Peyer's patch (tissue), 4 donors: Measurements from ENCODE around the gene LRRC45. TPM values are rescaled to one million over a fixed set of nuclear protein-coding genes. Genes with fewer than 3 reads are reported as not detected.

ENCODE experiments used
- DNase-seq, 3 donors: peaks; one replicate each; pipeline ENCODE4 v3.0.0-alpha.2; 2017 to 2019
- H3K27ac ChIP-seq, 4 donors: fragments of 200-600 bp; sonication (generic); one replicate each; pipeline ENCODE4 v1.5.1; 2016 to 2019
- H3K27me3 ChIP-seq, 2 donors: fragments of 200-600 bp; sonication (generic); one replicate each; pipeline ENCODE4 v1.5.1; 2019
- H3K36me3 ChIP-seq, 3 donors: fragments of 200-600 bp; sonication (generic); one replicate each; pipeline ENCODE4 v1.5.1; 2016 to 2019
- H3K4me1 ChIP-seq, 4 donors: fragments of 200-600 bp; sonication (generic); one replicate each; pipeline ENCODE4 v1.5.1; 2016 to 2019
- H3K4me3 ChIP-seq, 4 donors: fragments of 200-600 bp; sonication (generic); 1 replicate in 3 of 4; 2 replicates in 1 of 4; pipeline ENCODE4 v1.5.1; 2016 to 2019; ENCODE audit warnings: mild to moderate bottlenecking in 1 of 4
- H3K9me3 ChIP-seq, 4 donors: fragments of 200-600 bp; sonication (generic); one replicate each; pipeline ENCODE4 v1.5.1; 2016 to 2019; ENCODE audit warnings: mild to moderate bottlenecking in 1 of 4
- CTCF ChIP-seq, 6 experiments: fragments of 450-650 bp in 4 of 6; fragments of 200-600 bp in 2 of 6; sonication (generic) in 1 of 6; IDR thresholded peaks; one replicate each; pipeline ENCODE4 v1.5.1; 2017 to 2019; ENCODE audit warnings: antibody characterized with exemption in 6 of 6, mild to moderate bottlenecking in 3 of 6, moderate library complexity in 1 of 6
- POLR2A ChIP-seq, 2 donors: fragments of 450-650 bp; IDR thresholded peaks; one replicate each; pipeline ENCODE4 v1.5.1; 2017; ENCODE audit warnings: antibody characterized with exemption in 2 of 2, mild to moderate bottlenecking in 2 of 2, moderate library complexity in 2 of 2
- total RNA-seq, 4 donors: library from RNA; depleted of rRNA; stranded (reverse); fragments of >200 nt; gene quantifications; one replicate each; pipeline ENCODE4 v1.1.0, GENCODE V29; 2016

The LRRC45 gene
- total RNA-seq, 4 donors from 2014 or later: 15.5 to 74.3 (median 23.1) TPM

DNA sequence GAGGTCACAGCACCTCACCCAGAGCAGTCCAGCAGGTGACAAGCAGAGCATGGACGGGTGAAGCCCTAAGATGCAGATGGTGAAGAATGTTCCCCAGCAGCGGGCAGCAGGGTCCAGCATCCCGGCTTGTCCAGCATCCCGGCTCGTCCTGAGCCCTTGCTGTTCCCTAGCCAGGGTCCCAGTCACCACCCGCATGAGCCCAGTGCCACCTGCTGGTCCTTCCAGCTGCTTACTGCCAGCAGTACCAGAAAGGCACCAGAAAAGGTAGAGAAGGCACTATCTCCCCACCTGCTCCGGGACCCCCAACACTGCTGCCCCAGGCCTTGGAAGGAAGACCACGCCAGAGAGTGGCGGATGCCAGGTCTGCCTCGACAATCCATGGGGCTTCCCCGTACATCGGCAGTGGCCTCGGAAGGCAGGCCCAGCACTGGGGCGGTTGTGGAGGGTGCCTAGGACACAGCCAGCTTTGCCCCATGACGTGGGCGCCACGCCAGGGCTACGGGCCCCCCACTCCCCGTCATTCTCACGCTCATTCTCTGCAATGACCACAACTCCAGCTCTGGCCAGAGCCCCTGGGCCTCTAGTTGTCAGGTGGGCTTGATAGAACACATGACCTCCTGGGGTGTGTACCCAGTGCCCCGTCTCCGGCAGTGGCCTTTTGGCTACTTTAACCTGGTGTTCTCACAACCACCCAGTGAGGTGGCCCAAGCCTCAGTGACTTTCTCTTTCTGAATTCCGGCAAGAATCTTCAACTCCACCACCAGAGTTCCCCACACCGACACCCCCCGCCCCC, 1.8 kb upstream of the LRRC45 start:
- Histone ChIP-seq H3K9me3 (no peaks in the 10 kb centered on the region), H3K27me3 (no peaks in the 10 kb centered on the region), H3K36me3 (peaks cover 0 to 14% (median 0%) of the 10 kb centered on the region in 3 donors), H3K4me1 (peaks cover 3 to 35% (median 19%) of the 10 kb centered on the region in 4 donors), H3K27ac (peak overlapping the region in 3 of 4 donors; percentile 42 to 74 (median 73)), H3K4me3 (peak overlapping the region in 3 of 4 donors; percentile 76 to 92 (median 89))
- DNase-seq: peak; percentile 63 to 87 (median 84)
- TF ChIP-seq POLR2A (IDR thresholded peaks at IDR 0.05): no peak
- TF ChIP-seq CTCF (IDR thresholded peaks at IDR 0.05): peak; percentile 34 to 89 (median 73)

DNA sequence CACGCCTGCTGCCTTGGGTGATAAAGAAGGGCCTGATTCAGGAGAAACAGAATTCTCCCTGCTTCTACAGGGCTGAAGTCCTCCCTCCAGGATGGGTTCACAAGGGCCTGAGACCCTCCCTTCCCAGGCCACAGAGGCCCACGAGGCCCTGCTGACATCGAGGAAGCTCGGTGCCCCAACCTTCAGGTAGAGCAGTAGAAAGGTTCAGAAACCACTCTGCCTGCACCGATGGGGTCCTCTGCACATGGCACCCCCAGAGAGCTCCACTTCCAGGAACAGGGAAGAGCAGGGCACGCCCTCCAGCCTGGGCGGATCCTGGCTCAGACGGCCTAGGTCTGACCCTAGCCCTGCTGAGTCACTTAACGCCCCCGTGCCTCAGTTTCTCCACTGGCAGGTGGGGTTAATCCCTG, 1.2 kb upstream of the LRRC45 start:
- DNase-seq: peak in 1 of 3 donors; percentile 66
- H3K27ac ChIP-seq: peak overlapping the region; percentile 73 to 80 (median 77)

DNA sequence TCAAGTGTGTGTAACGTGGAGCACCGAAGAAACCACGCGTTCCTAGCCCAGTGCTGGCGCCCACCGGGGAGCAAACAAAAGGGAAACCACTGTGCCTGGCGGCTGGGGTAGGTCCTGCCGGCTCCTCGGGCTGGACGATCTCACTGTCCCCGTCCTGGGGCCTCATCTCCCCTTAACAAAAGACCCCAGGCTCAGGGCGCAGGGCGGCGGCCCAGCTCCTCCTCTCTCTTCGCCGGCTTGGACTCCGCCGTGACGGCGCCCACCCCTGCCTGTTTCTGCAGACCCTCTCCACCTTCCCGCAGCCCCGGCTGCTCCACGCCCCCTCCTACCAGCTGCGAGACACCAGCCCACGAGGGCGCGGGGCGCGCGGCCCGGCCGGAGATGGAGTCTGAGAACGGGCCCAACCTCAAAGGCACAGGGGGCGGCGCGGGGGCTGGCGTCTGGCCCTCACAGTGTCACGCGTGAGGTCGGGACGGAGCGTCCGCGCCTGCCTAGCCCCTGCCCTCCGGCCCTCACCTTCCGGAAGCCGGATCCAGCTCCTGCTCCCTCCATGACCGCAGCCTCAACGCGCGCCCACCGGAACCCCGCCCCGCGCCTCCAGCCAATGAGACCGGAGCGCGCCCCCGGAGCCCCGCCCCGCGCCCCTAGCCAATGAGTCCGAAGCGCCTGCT, 660 bp upstream of the LRRC45 start, which contains the start of gene CENPX:
Gene CENPX (minus strand): TSS at position 569 of the 671 bp plus-strand sequence. CDS start 17 bp downstream, at position 552.
- H3K27ac ChIP-seq: peak within 1 kb of the TSS; percentile 73 to 80 (median 77)
- peaks cover 0 to 14% (median 0%) of the 10 kb centered on the region in 3 donors for H3K36me3 ChIP-seq
- DNase-seq: no peak
- peak within 1 kb of the TSS; percentile 61 to 92 (median 87) for H3K4me3 ChIP-seq
- TF ChIP-seq POLR2A (IDR thresholded peaks at IDR 0.05): peak; percentile 53 to 69
- no peak for TF ChIP-seq CTCF (IDR thresholded peaks at IDR 0.05)
- H3K27me3 ChIP-seq: no peaks in the 10 kb centered on the region
- H3K9me3 ChIP-seq: no peaks in the 10 kb centered on the region
- peaks cover 3 to 35% (median 19%) of the 10 kb centered on the region in 4 donors for H3K4me1 ChIP-seq

More for the DNA sequence above, 1.2 kb upstream of the LRRC45 start:
- Histone ChIP-seq H3K4me1 (peaks cover 3 to 35% (median 19%) of the 10 kb centered on the region in 4 donors), H3K4me3 (peak overlapping the region; percentile 61 to 92 (median 82)), H3K27me3 (no peaks in the 10 kb centered on the region), H3K36me3 (peaks cover 0 to 14% (median 0%) of the 10 kb centered on the region in 3 donors), H3K9me3 (no peaks in the 10 kb centered on the region)
- TF ChIP-seq POLR2A (IDR thresholded peaks at IDR 0.05) (no peak), CTCF (IDR thresholded peaks at IDR 0.05) (no peak)

DNA sequence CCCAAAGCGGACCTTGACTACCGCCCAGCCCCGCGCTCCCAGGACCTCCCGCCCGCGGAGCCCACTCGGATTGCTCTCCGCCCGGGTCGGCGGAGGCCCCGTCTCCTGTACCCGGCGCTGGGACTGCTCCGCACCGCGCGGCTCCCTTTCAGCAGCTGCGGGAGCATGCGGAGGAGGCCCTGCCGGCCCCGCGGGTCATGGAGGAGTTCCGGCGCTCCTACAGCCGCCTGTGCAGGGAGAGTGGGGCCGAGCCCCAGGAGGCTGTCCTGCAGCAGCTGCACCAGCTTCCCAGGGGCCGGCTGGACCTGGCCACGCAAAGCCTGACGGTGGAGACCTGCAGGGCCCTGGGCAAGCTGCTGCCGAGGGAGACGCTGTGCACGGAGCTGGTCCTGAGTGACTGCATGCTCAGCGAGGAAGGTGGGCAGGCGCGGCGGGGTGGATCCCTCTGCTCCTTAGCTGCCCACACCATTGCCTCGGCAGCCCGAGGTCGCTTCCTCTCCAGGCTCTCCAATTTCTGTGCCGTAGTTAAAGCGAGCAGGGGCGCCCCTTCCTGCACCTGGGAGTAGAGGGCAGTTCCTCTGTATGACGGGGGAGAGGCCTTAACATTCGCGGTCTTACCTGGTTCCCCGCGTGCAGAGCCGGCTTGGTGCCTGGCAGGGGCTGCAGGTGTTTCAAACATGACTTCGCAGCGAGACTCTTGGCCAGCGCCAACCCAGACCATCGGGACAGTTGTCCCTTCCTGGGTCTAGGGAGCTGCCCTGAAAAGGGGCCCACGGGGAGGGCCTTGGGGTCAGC, 539 bp downstream of the LRRC45 start:
- Histone ChIP-seq H3K4me1 (peaks cover 3 to 35% (median 19%) of the 10 kb centered on the region in 4 donors), H3K27ac (peak overlapping the region in 3 of 4 donors; percentile 40 to 80 (median 46)), H3K27me3 (no peaks in the 10 kb centered on the region), H3K9me3 (no peaks in the 10 kb centered on the region), H3K4me3 (peak overlapping the region; percentile 61 to 92 (median 85)), H3K36me3 (peaks cover 0 to 6% (median 0%) of the 10 kb centered on the region in 3 donors)
- TF ChIP-seq CTCF (IDR thresholded peaks at IDR 0.05) (no peak), POLR2A (IDR thresholded peaks at IDR 0.05) (no peak)
- no peak for DNase-seq

GRCh38 chr17:82024859-82025258, 1.8 kb downstream of the LRRC45 start:
- Histone ChIP-seq H3K9me3 (no peaks in the 10 kb centered on the region), H3K27me3 (no peaks in the 10 kb centered on the region), H3K4me3 (no peak overlapping the region), H3K36me3 (no peaks in the 10 kb centered on the region), H3K27ac (no peak overlapping the region), H3K4me1 (peaks cover 3 to 31% (median 19%) of the 10 kb centered on the region in 4 donors)
- no peak for DNase-seq
- no peak for TF ChIP-seq CTCF (IDR thresholded peaks at IDR 0.05)
- no peak for TF ChIP-seq POLR2A (IDR thresholded peaks at IDR 0.05)
